SK-N-SH (cell line): Measurements from ENCODE around the gene DCANP1. TPM values are rescaled to one million over a fixed set of nuclear protein-coding genes. Genes with fewer than 3 reads are reported as not detected.

Source experiments
- CTCF ChIA-PET: fragments of 300-600, 350-600 bp; formaldehyde crosslinking; extraction: SDS; loops from one replicate; lab custom pipeline; 2021; lab: Yijun Ruan, JAX
- POLR2A ChIA-PET: fragments of 350-600 bp; sonication (Branson Sonifier 250); formaldehyde crosslinking; extraction: SDS; loops from one replicate; lab custom pipeline; 2020; ENCODE audit warnings: antibody characterized with exemption, inconsistent platforms; lab: Yijun Ruan, JAX
- DNase-seq: peaks from one replicate; pipeline ENCODE4 v3.0.0; 2012
- H2AFZ ChIP-seq: fragments of 200-600 bp; sonication (generic); 2 replicates; pipeline ENCODE4 v1.8.1; 2016; ENCODE audit warnings: antibody characterized with exemption, mild to moderate bottlenecking, low read depth
- H3F3A ChIP-seq: fragments of 200-600 bp; sonication (generic); replicated peaks from 2 replicates; pipeline ENCODE3; 2016; ENCODE audit warnings: antibody characterized with exemption, mild to moderate bottlenecking; ENCODE audit not compliant: insufficient read depth
- H3K27ac ChIP-seq, 2 experiments: fragments of 200-500 bp in 1 of 2; fragments of 200-600 bp in 1 of 2; sonication (Bioruptor generic) in 1 of 2; sonication (generic), shearing (Covaris generic) in 1 of 2; 2 replicates each; pipeline versions ENCODE4 v1.5.1 to v1.6.1; 2014 to 2016; ENCODE audit warnings: low read depth in 2 of 2, inconsistent platforms in 1 of 2, low read length in 1 of 2, mild to moderate bottlenecking in 1 of 2, mixed read lengths in 1 of 2
- H3K27me3 ChIP-seq: fragments of 200-600 bp; sonication (generic), shearing (Covaris generic); 2 replicates; pipeline ENCODE4 v1.6.1; 2016; ENCODE audit warnings: mixed run types; ENCODE audit not compliant: insufficient read depth
- H3K36me3 ChIP-seq, 2 experiments: fragments of 200-500 bp in 1 of 2; fragments of 200-600 bp in 1 of 2; sonication (Bioruptor generic) in 1 of 2; sonication (generic) in 1 of 2; replicated peaks in 1 of 2; 2 replicates each; pipeline versions ENCODE3 to v1.5.1; 2014 to 2016; ENCODE audit warnings: low read length in 1 of 2, mild to moderate bottlenecking in 1 of 2; ENCODE audit not compliant: insufficient read depth in 2 of 2, control insufficient read depth in 1 of 2
- H3K4me1 ChIP-seq, 2 experiments: fragments of 200-500 bp in 1 of 2; fragments of 200-600 bp in 1 of 2; sonication (Bioruptor generic) in 1 of 2; sonication (generic), shearing (Covaris generic) in 1 of 2; 2 replicates each; pipeline versions ENCODE4 v1.5.1 to v1.6.1; 2014 to 2016; ENCODE audit warnings: low read depth in 1 of 2, low read length in 1 of 2, mixed run types in 1 of 2; ENCODE audit not compliant: insufficient read depth in 2 of 2, control insufficient read depth in 1 of 2
- H3K4me2 ChIP-seq: fragments of 200-600 bp; sonication (generic), shearing (Covaris generic); 2 replicates; pipeline ENCODE4 v1.6.1; 2017; ENCODE audit warnings: mixed run types
- H3K4me3 ChIP-seq, 2 experiments: fragments of 200-500 bp in 1 of 2; fragments of 200-600 bp in 1 of 2; sonication (Bioruptor generic) in 1 of 2; sonication (generic), shearing (Covaris generic) in 1 of 2; 2 replicates each; pipeline versions ENCODE4 v1.5.1 to v1.8.1; 2014 to 2016; ENCODE audit warnings: low read depth in 2 of 2, inconsistent platforms in 1 of 2, low read length in 1 of 2, mild to moderate bottlenecking in 1 of 2, mixed read lengths in 1 of 2, moderate library complexity in 1 of 2
- H3K79me2 ChIP-seq: fragments of 200-600 bp; sonication (generic); 2 replicates; pipeline ENCODE4 v1.8.1; 2017; ENCODE audit warnings: mild to moderate bottlenecking; ENCODE audit not compliant: insufficient read depth
- H3K9ac ChIP-seq: fragments of 200-600 bp; sonication (generic); 2 replicates; pipeline ENCODE4 v1.6.1; 2017; ENCODE audit warnings: mixed run types
- H3K9me2 ChIP-seq: fragments of 200-600 bp; sonication (generic); 2 replicates; pipeline ENCODE4 v1.6.1; 2017; ENCODE audit warnings: mixed run types
- H3K9me3 ChIP-seq: fragments of 200-600 bp; sonication (generic); 2 replicates; pipeline ENCODE4 v1.6.1; 2017; ENCODE audit warnings: mixed run types, mild to moderate bottlenecking, moderate library complexity
- H4K20me1 ChIP-seq: fragments of 200-600 bp; sonication (generic); 2 replicates; pipeline ENCODE4 v1.6.1; 2017; ENCODE audit warnings: mild to moderate bottlenecking, mixed run types; ENCODE audit not compliant: insufficient read depth
- ELF1 ChIP-seq: IDR thresholded peaks from 2 replicates; pipeline ENCODE4 v1.4.0; 2012
- EP300 ChIP-seq, 2 experiments: IDR thresholded peaks; 2 replicates each; pipeline versions ENCODE4 v1.4.0 to v1.6.1; 2012; ENCODE audit warnings: borderline replicate concordance in 1 of 2, low read depth in 1 of 2, low read length in 1 of 2
- EZH2phosphoT487 ChIP-seq: fragments of 200-600 bp; sonication (generic); IDR thresholded peaks from 2 replicates; pipeline ENCODE4 v1.6.1; 2017; ENCODE audit warnings: low read depth, mixed run types, mild to moderate bottlenecking, antibody characterized with exemption, moderate library complexity, borderline replicate concordance
- FOSL2 ChIP-seq: IDR thresholded peaks from 2 replicates; pipeline ENCODE4 v1.4.0; 2012; ENCODE audit warnings: low read depth, mild to moderate bottlenecking, moderate library complexity, borderline replicate concordance
- FOXJ3 ChIP-seq: sonication (generic); formaldehyde crosslinking; IDR thresholded peaks from 2 replicates; pipeline ENCODE4 v1.5.1; 2020; ENCODE audit warnings: mild to moderate bottlenecking, missing genetic modification reagents
- GABPA ChIP-seq: IDR thresholded peaks from 2 replicates; pipeline ENCODE4 v1.4.0; 2012; ENCODE audit warnings: low read depth, mild to moderate bottlenecking
- GATA2 ChIP-seq: sonication (generic); formaldehyde crosslinking; IDR thresholded peaks from 2 replicates; pipeline ENCODE4 v1.5.0; 2020; ENCODE audit warnings: mild to moderate bottlenecking, missing genetic modification reagents
- JUND ChIP-seq: IDR thresholded peaks from 2 replicates; pipeline ENCODE4 v1.4.0; 2012
- NFIC ChIP-seq: IDR thresholded peaks from 2 replicates; pipeline ENCODE4 v1.4.0; 2012; ENCODE audit warnings: borderline replicate concordance
- NRF1 ChIP-seq: IDR thresholded peaks from 2 replicates; pipeline ENCODE4 v1.6.1; 2012; ENCODE audit warnings: low read depth, mild to moderate bottlenecking, low read length
- POLR2AphosphoS5 ChIP-seq: IDR thresholded peaks from 2 replicates; pipeline ENCODE4 v1.6.1; 2012; ENCODE audit warnings: low read depth, low read length
- RCOR1 ChIP-seq: fragments of 150-350 bp; IDR thresholded peaks from 2 replicates; pipeline ENCODE4 v1.6.1; 2017; ENCODE audit warnings: antibody characterized with exemption, low read length
- RFX5 ChIP-seq: IDR thresholded peaks from 2 replicates; pipeline ENCODE4 v1.6.1; 2012; ENCODE audit warnings: mild to moderate bottlenecking, improper control_type of control experiment, low read length
- SIN3A ChIP-seq: IDR thresholded peaks from 2 replicates; pipeline ENCODE4 v1.6.1; 2012; ENCODE audit warnings: low read depth, mild to moderate bottlenecking, low read length, moderate library complexity, borderline replicate concordance
- SMC3 ChIP-seq: IDR thresholded peaks from 2 replicates; pipeline ENCODE4 v1.6.1; 2012; ENCODE audit warnings: low read depth, low read length, improper control_type of control experiment
- TAF1 ChIP-seq: IDR thresholded peaks from 2 replicates; pipeline ENCODE4 v1.6.1; 2012; ENCODE audit warnings: low read depth, mild to moderate bottlenecking, low read length, moderate library complexity, borderline replicate concordance
- TCF12 ChIP-seq: IDR thresholded peaks from 2 replicates; pipeline ENCODE4 v1.4.0; 2012
- YY1 ChIP-seq: IDR thresholded peaks from 2 replicates; pipeline ENCODE4 v1.4.0; 2012; ENCODE audit warnings: low read depth, mild to moderate bottlenecking
- WGBS: methylation state at CpG from one replicate; pipeline ENCODE4 v1.1.6; 2017; ENCODE audit warnings: low lambda C conversion rate; 5-methylcytosine and 5-hydroxymethylcytosine counted together
- polyA plus RNA-seq, 3 experiments: library from polyadenylated mRNA; depleted of rRNA; stranded (reverse); fragments of >200 nt; gene quantifications; 2 replicates each; pipeline ENCODE4 v1.2.3, GENCODE V29; 2012
- TF ChIP-seq, protein P1 (sequence below): IDR thresholded peaks from 2 replicates; pipeline ENCODE4 v1.4.0; 2012; ENCODE audit warnings: low read depth, borderline replicate concordance
- TF ChIP-seq, protein P2 (sequence below): fragments of 150-350 bp; IDR thresholded peaks from 2 replicates; pipeline ENCODE4 v1.6.1; 2016; ENCODE audit warnings: mild to moderate bottlenecking, low read depth, low read length
- TF ChIP-seq, protein P3 (sequence below): IDR thresholded peaks from 2 replicates; pipeline ENCODE4; 2012
- TF ChIP-seq, protein P4 (sequence below): fragments of 150-350 bp; IDR thresholded peaks from 2 replicates; pipeline ENCODE4 v1.6.1; 2017; ENCODE audit warnings: antibody characterized with exemption, low read length, low read depth, borderline replicate concordance
- TF ChIP-seq, protein P5 (sequence below): IDR thresholded peaks from 2 replicates; pipeline ENCODE4 v1.4.0; 2012; ENCODE audit warnings: low read depth, borderline replicate concordance

The DCANP1 gene
- polyA plus RNA-seq, 1 of the 3 experiments (the other 2 are of a cell fraction), result not detected

DNA sequence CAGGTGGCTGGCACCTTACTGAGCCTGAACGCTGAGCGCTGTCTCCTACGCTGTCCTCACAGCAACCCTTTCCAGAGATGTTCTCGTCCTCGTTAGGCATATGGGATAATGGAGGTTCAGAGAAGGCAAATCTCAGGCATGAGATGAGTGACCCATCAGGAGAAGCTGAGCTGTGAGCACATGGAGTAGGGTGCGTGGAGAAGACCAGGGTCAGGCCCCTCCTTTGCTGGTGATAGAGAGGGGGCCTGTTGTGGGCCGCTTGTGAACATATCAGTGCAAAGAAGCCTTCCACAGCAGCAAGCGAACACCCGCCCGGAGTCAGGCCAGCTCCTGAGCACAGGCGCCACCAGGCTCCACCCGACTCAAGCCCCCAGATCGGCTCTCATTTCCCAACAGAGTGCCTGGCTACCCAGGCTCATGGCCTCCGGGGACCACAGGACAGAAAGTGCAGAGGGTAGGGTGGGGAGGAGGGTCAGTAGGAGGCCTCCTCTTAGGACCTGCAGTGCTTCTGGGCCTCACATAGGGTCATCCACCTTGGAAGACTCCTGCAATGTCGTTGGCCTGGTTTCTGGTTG is 20.0 kb upstream of the DCANP1 start (continued):
- no peak for TF ChIP-seq GABPA
- TF ChIP-seq, protein P1, sequence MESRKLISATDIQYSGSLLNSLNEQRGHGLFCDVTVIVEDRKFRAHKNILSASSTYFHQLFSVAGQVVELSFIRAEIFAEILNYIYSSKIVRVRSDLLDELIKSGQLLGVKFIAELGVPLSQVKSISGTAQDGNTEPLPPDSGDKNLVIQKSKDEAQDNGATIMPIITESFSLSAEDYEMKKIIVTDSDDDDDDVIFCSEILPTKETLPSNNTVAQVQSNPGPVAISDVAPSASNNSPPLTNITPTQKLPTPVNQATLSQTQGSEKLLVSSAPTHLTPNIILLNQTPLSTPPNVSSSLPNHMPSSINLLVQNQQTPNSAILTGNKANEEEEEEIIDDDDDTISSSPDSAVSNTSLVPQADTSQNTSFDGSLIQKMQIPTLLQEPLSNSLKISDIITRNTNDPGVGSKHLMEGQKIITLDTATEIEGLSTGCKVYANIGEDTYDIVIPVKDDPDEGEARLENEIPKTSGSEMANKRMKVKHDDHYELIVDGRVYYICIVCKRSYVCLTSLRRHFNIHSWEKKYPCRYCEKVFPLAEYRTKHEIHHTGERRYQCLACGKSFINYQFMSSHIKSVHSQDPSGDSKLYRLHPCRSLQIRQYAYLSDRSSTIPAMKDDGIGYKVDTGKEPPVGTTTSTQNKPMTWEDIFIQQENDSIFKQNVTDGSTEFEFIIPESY, result no peak
- TF ChIP-seq FOXJ3 (CRISPR knock-in tag), result no peak
- no peak for TF ChIP-seq EZH2phosphoT487

DNA sequence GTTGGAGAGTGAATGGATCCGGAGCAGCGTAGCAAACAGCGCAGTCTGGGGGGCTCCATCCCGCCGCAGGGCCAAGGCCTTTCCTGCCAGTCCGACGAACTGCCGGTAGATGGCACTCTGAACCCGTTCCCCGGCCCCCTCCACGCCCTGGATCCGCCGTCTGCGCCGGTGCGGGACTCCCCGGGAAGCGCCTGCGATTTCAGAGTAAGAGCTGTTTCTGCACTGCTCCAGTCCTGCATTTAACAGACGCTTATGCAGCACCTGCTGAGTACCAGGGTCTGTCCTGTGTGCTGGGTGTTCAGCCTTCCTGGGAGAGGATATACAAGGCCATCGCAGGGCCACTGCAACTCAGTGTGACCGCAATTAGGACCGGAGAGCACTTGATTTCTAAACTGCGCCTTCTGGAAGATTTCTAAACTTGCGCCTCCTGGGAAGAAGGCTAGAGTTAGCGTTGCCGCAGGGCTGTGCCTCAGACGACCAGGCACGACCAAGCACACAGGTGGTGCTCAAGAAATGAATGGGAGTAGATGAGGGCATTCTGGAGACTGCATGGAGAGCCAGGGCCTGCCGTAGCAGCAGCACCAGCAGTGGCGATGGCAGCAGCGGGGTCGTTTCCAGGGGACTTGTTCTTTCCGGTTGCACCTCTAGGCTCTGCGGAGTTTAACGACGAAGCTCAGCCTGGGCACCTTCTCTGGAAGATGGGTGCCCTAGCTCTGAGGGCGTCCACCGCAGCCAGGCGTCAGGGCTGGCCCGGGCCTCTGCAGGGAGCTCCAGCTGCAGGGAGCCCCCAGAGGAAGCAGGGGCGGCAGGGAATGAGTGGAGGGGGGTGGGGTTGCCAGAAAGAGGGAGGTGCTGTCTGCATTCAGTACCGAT is 19.3 kb upstream of the DCANP1 start:
- Histone ChIP-seq H3K27me3 (peaks cover 51% of the 10 kb centered on the region), H3K9me3 (no peaks in the 10 kb centered on the region), H3K9me2 (no peaks in the 10 kb centered on the region), H3K79me2 (no peaks in the 10 kb centered on the region), H3K36me3 (no peaks in the 10 kb centered on the region), H3K4me3 (peak overlapping the region in 1 of 2 experiments; percentile 50; a peak in 1 of 4 replicates), H3K27ac (no peak overlapping the region), H4K20me1 (no peaks in the 10 kb centered on the region), H3K4me1 (peaks cover 0 to 3% of the 10 kb centered on the region in 2 experiments; a peak in 1 of 4 replicates), H3F3A (no peaks in the 10 kb centered on the region), H3K4me2 (peak overlapping the region; percentile 55; the same call in 1 of the 2 replicates), H3K9ac (no peak overlapping the region), H2AFZ (peak overlapping the region; percentile 67)
- 54% methylated on average over 25 of the region's 43 CpGs for WGBS
- CTCF ChIA-PET, result interaction anchor here (0.6 to 18.5 kb wide), 77 partner anchors 9 to 744 kb away, joined by 3 to 791 read pairs (median 5); partner anchors contain the start of genes CXCL14, DCANP1, SLC25A48 and TIFAB
- peak; percentile 94 for DNase-seq
- POLR2A ChIA-PET, result interaction anchor here (1.0 to 1.2 kb wide), 2 partner anchors 84 to 86 kb away, joined by 3 read pairs; no protein-coding TSS in a partner anchor
- no peak for TF ChIP-seq POLR2AphosphoS5
- TF ChIP-seq, protein P2, sequence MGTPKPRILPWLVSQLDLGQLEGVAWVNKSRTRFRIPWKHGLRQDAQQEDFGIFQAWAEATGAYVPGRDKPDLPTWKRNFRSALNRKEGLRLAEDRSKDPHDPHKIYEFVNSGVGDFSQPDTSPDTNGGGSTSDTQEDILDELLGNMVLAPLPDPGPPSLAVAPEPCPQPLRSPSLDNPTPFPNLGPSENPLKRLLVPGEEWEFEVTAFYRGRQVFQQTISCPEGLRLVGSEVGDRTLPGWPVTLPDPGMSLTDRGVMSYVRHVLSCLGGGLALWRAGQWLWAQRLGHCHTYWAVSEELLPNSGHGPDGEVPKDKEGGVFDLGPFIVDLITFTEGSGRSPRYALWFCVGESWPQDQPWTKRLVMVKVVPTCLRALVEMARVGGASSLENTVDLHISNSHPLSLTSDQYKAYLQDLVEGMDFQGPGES, result no peak
- TF ChIP-seq NFIC, result no peak
- TF ChIP-seq, protein P3, sequence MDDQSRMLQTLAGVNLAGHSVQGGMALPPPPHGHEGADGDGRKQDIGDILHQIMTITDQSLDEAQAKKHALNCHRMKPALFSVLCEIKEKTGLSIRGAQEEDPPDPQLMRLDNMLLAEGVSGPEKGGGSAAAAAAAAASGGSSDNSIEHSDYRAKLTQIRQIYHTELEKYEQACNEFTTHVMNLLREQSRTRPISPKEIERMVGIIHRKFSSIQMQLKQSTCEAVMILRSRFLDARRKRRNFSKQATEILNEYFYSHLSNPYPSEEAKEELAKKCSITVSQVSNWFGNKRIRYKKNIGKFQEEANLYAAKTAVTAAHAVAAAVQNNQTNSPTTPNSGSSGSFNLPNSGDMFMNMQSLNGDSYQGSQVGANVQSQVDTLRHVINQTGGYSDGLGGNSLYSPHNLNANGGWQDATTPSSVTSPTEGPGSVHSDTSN, result no peak
- TF ChIP-seq, protein P4, sequence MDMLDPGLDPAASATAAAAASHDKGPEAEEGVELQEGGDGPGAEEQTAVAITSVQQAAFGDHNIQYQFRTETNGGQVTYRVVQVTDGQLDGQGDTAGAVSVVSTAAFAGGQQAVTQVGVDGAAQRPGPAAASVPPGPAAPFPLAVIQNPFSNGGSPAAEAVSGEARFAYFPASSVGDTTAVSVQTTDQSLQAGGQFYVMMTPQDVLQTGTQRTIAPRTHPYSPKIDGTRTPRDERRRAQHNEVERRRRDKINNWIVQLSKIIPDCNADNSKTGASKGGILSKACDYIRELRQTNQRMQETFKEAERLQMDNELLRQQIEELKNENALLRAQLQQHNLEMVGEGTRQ, result no peak
- no peak for TF ChIP-seq RFX5
- TF ChIP-seq TCF12, result no peak
- TF ChIP-seq GATA2 (CRISPR knock-in tag), result no peak
- TF ChIP-seq RCOR1, result 0 out of 2 replicates have a peak, but pooled peaks have one; percentile 17
- no peak for TF ChIP-seq EP300 (IDR thresholded peaks at IDR 0.05; ENCODE audit: borderline replicate concordance in 1 of 2, low read depth in 1 of 2, low read length in 1 of 2)
- no peak for TF ChIP-seq JUND
- peak; percentile 52 for TF ChIP-seq NRF1
- TF ChIP-seq FOSL2, result no peak
- TF ChIP-seq, protein P5, sequence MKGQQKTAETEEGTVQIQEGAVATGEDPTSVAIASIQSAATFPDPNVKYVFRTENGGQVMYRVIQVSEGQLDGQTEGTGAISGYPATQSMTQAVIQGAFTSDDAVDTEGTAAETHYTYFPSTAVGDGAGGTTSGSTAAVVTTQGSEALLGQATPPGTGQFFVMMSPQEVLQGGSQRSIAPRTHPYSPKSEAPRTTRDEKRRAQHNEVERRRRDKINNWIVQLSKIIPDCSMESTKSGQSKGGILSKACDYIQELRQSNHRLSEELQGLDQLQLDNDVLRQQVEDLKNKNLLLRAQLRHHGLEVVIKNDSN, result no peak
- TF ChIP-seq SMC3, result peak; percentile 88
- no peak for TF ChIP-seq SIN3A
- TF ChIP-seq ELF1, result no peak
- no peak for TF ChIP-seq YY1
- no peak for TF ChIP-seq TAF1
